ENCODE results near the gene MAP4K1.
"Not testable (repeated sequence)": the region's sequence is repeated elsewhere in the genome, so short reads cannot be mapped to it uniquely, and the experiment has no call there.

MAP4K1 gene

DNA sequence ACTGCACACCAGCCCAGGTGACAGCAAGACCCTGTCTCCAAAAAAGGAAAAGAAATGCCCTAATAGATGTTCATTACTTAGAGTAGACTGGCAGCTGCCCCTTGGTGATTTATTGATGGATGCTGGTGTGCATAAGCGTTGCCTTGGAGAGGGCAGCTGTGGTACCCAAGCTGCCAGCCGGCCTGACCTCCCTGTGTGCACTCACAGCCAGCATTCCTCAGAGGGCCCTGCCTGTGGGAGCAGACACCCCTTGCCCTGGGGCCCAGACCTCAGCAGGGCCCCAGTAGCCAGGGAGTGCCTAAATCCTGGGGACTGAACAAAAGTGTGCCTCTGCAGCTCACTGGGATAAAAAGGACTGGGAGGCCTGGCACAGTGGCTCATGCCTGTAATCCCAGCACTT is 21.9 kb upstream of the MAP4K1 start:
- Mint-ChIP-seq H3K4me3 (no peak overlapping the region), H3K27me3 (no peaks in the 10 kb centered on the region), H3K4me1 (peaks cover 24% of the 10 kb centered on the region), H3K36me3 (peaks cover 6% of the 10 kb centered on the region), H3K9me3 (no peaks in the 10 kb centered on the region), H3K27ac (no peak overlapping the region)

DNA sequence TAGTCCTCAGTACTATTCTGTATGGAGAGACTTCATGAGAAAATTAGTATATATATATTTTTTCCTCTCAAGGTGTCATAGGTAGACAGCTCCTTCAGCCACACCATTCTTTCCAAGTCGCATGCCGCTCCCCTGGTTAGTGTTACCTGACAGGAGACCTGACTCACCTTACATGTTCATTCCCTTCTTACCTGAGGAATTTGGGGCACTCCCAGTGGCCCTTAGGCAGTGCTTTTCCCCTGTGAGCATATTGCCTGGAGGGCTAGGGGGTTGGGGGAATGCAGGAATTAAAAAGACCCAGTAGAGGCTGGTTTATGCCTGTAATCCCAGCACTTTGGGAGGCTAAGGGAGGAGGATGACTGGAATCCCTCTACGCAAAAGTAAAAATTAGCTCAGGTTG is 20.7 kb upstream of the MAP4K1 start:
- H3K9me3 Mint-ChIP-seq: no peaks in the 10 kb centered on the region
- peaks cover 28% of the 10 kb centered on the region for H3K4me1 Mint-ChIP-seq
- H3K27me3 Mint-ChIP-seq: no peaks in the 10 kb centered on the region
- H3K27ac Mint-ChIP-seq: no peak overlapping the region
- H3K4me3 Mint-ChIP-seq: no peak overlapping the region
- H3K36me3 Mint-ChIP-seq: peaks cover 9% of the 10 kb centered on the region

DNA sequence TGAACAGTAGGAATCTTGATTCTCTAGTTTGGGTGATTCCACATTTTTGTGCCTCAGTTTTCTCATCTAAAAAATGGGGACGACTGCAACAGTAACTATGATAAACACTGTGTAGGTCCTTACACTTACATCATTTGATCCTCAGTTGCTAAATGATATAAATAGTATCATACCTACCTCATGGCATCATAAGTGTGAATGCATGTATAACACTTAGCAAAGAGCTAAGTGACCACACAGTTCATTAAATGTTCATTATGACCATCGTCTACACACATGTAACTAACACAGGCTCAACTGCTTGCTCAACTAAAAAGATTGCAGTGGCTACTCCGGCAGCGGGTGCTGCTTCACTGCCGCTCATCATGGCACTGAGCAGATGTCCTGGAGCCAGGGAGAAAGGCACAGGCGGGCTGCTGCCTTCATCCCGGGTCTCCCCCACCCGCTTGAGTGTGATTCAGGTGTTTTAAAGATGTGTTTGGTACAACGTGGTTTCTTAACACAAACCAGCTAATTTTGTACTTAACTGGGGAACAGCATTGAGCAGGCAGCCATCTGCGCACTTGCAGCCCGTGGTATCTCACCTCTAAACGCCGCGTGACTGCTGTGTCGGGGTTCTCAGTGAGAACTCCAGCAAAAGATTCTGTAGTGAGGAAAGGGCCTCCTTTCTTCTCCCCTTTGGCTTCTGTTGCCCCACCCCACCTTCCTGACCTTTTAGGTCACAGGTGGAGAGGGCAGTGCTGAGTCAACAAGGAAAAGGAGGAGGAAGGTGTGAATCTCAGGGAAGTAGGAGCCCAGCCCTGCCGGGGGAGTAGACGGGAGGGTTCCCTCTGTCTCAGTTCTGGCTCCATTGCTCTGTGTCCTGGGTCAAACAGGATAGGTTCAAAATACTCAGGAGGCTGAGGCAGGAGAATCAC is 18.0 kb upstream of the MAP4K1 start:
- no peak overlapping the region for H3K4me3 Mint-ChIP-seq
- H3K36me3 Mint-ChIP-seq: peaks cover 18% of the 10 kb centered on the region
- no peaks in the 10 kb centered on the region for H3K9me3 Mint-ChIP-seq
- H3K27me3 Mint-ChIP-seq: no peaks in the 10 kb centered on the region
- H3K4me1 Mint-ChIP-seq: peaks cover 28% of the 10 kb centered on the region
- no peak overlapping the region for H3K27ac Mint-ChIP-seq

DNA sequence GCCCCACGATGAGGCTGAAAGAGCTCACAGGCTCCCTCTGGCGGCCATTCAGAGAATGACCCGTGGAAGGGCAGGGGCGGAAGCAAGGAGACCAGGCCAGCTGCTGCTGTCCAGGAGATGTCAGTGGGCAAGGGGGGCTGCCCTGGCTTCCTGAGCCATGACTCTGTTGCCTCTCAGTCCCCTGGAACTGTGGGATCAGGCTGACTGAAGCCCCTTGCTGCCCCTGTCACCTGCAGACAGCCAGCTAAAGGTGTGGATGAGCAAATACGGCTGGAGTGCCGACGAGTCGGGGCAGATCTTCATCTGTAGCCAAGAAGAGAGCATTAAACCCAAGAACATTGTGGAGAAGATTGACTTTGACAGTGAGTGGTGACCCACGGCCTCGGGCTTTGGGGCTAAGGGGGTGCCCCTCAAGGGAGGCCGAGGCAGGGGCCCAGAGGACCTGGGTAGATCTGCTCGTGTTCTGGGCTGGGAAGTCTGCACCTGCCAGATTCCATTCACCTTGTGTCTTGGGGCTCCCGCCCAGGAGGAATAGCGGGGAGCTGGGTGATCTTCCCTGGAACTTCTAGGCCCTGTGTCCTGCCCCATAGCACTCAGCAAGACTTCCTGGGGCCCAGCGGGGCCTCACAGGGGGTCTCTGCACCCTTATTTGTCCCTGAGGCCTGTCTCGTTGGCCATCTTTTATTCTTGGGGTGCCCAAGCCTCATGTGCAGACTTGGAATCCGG is 17.2 kb upstream of the MAP4K1 start:
- no peaks in the 10 kb centered on the region for H3K9me3 Mint-ChIP-seq
- H3K4me3 Mint-ChIP-seq: peak overlapping the region; percentile 19
- peaks cover 18% of the 10 kb centered on the region for H3K36me3 Mint-ChIP-seq
- H3K27ac Mint-ChIP-seq: peak overlapping the region; percentile 41
- no peaks in the 10 kb centered on the region for H3K27me3 Mint-ChIP-seq
- peaks cover 28% of the 10 kb centered on the region for H3K4me1 Mint-ChIP-seq

DNA sequence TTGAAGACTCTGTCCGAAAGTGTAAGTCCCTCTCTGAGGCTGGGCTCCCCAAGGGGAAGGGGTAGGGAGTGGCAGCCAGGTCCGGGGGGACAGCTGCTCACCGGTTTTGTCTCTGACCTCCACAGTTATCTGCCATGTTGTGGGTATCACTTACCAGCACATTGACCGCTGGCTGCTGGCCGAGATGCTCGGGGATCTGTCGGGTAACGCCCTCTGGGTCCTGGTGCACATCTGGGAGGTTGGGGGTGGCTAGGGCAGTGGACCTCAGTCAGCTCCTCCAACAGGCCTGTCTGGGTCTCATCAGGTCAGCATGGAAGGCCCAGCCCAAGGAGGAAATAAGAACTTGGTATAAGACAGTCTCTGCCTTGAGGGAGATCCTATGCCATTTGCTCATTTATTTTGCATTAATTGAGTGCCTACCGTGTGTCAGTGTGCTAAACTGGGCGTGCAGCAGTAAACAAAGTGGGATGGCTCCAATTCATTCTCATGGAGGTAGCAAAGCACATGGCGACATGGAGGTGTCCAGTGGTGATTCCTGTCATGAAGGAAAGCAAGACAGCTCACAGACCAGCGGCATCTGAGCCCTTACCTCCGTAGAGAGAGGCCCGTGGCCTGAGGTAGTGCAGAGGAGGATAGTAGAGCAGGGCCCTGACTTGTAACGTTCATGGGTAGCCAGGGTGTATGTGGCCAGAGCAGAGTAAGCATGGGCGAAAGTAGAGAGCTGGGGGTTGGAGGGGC is 14.9 kb upstream of the MAP4K1 start:
- Mint-ChIP-seq H3K4me1 (peaks cover 28% of the 10 kb centered on the region), H3K27me3 (no peaks in the 10 kb centered on the region), H3K36me3 (peaks cover 21% of the 10 kb centered on the region), H3K9me3 (no peaks in the 10 kb centered on the region), H3K27ac (no peak overlapping the region), H3K4me3 (no peak overlapping the region)

DNA sequence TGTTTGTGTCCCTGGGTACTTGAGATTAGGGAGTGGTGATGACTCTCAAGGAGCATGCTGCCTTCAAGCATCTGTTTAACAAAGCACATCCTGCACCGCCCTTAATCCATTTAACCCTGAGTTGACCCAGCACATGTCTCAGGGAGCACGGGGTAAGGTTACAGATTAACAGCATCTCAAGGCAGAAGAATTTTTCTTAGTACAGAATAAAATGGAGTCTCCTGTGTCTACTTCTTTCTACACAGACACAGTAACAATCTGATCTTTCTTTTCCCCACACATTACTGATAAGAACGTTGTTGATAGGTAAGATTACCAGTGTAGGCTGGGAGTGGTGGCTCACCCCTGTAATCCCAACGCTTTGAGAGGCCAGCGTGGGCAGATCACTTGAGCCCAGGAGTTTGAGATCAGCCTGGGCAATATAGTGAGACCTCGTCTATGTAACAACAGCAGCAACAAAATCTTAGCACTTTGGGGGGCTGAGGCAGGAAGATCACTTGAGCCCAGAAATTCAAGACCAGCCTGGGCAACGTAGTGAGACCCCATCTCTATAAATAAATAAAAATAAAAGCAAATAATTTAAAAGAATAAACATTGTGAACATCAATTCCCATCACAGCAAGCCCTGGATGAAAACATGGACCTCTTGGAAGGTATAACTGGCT is 14.2 kb upstream of the MAP4K1 start:
- Mint-ChIP-seq H3K36me3 (peaks cover 22% of the 10 kb centered on the region), H3K4me1 (peaks cover 22% of the 10 kb centered on the region)
- H3K9me3 Mint-ChIP-seq, H3K27ac Mint-ChIP-seq, H3K4me3 Mint-ChIP-seq, H3K27me3 Mint-ChIP-seq: not testable (repeated sequence)

DNA sequence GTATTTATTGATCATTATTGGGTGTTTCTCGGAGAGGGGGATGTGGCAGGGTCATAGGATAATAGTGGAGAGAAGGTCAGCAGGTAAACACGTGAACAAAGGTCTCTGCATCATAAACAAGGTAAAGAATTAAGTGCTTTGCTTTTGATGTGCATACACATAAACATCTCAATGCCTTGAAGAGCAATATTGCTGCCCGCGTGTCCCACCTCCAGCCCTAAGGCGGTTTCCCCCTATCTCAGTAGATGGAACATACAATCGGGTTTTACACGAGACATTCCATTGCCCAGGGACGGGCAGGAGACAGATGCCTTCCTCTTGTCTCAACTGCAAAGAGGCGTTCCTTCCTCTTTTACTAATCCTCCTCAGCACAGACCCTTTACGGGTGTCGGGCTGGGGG is 13.5 kb upstream of the MAP4K1 start:
- H3K36me3 Mint-ChIP-seq: peaks cover 23% of the 10 kb centered on the region
- peaks cover 16% of the 10 kb centered on the region for H3K4me1 Mint-ChIP-seq

DNA sequence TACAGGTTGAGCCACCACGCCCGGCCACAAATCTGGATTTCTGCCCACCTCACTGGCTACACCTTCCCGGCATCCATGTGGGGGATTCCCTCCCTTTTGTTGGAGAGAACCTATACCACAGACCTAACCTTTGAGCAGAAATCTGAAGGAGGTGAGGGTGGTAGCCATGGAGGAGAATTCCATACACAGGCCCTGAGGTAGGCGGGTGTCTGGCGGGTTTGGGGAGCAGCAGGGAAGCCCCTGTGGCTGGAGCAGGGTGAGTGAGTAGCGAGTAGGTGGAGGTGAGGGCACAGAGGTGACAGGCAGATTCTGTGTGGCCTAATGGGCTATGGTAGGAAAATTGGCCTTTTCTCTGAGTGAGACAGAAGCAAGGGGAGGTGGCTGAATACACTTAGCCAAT is 11.8 kb upstream of the MAP4K1 start:
- Mint-ChIP-seq H3K27me3 (no peaks in the 10 kb centered on the region), H3K36me3 (peaks cover 22% of the 10 kb centered on the region), H3K9me3 (no peaks in the 10 kb centered on the region), H3K27ac (no peak overlapping the region), H3K4me3 (no peak overlapping the region), H3K4me1 (peaks cover 3% of the 10 kb centered on the region)

More for the DNA sequence above, 13.5 kb upstream of the MAP4K1 start:
- H3K4me3 Mint-ChIP-seq, H3K27ac Mint-ChIP-seq, H3K27me3 Mint-ChIP-seq, H3K9me3 Mint-ChIP-seq: not testable (repeated sequence)

DNA sequence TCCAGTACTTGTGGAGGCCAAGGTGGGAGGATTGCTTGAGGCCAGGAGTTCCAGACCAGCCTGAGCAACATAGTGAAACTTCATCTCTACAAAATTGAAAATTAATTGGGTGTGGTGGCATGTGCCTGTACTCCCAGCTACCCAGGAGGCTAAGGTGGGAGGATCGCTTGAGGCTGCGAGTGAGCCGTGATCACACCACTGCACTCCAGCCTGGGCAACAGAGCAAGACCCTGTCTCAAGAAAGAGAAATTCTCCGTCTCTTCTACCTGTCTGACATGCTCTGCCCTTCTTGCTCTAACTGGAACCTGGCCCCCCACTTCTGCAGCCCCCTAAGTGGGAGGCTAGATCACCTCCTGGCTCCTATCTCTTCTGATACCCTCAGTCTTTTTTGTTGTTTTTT is 8.6 kb upstream of the MAP4K1 start:
- Mint-ChIP-seq H3K27me3 (no peaks in the 10 kb centered on the region), H3K4me1 (peaks cover 3% of the 10 kb centered on the region), H3K27ac (no peak overlapping the region), H3K36me3 (peaks cover 24% of the 10 kb centered on the region), H3K4me3 (no peak overlapping the region), H3K9me3 (no peaks in the 10 kb centered on the region)

DNA sequence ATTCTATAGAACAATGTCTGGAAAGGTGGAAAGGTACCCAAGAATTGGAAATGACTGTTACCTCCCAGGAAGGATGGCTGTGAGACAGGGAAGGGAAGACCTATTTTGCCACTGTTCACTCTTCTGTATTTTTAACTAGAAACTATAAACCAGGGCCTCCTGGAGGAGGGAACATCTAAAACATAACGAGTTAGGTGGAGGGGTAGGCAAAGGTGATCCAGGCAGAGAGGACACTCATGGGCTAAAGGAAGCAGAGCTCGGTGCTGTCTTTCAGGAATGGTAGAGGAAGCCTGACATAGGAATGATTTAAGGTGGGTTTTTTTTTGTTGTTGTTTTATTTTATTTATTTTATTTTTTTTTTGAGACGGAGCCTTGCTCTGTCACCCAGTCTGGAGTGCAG is 7.1 kb upstream of the MAP4K1 start:
- peaks cover 11% of the 10 kb centered on the region for H3K4me1 Mint-ChIP-seq
- no peak overlapping the region for H3K27ac Mint-ChIP-seq
- H3K36me3 Mint-ChIP-seq: peaks cover 21% of the 10 kb centered on the region
- H3K4me3 Mint-ChIP-seq: no peak overlapping the region
- H3K27me3 Mint-ChIP-seq: no peaks in the 10 kb centered on the region
- H3K9me3 Mint-ChIP-seq: no peaks in the 10 kb centered on the region

DNA sequence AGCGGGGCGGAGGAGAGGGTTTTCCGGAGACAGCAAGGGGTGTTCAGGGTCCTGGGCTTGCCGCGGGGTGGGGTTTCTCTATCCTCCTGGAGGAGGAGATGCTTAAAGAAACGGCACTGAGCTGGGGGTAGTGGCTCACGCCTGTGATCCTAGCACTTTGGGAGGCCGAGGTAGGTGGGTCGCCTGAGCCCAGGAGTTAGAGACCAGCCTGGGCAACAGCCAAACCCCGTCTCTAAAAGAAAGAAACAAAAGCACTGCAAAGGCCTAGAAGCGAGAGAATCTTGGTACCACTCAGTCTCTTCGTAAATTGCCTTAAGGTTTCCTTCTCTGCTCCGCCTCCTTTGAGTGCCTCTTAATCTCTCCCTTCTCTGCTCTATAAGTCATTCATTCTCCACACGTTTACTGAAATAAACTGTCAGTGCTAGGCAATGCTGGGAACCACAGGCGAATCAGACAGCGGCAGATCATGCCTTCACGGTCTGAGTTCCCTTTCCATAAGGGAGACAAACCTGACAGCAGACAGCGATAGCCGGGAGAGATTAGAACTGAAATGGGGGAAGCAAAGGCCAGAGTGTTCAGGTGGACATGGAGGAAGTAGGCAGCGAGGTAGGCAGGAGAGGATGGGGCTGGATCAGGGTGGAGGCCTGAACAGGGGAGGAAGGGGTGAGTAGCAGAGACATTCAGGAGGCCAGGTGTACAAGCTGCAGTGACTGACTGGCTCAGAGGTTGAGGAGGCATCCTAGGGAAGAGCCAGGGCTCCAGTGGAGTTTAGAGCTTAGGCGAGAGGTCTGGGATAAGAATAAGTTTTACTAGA is 1.8 kb upstream of the MAP4K1 start:
- H3K4me3 Mint-ChIP-seq: peak overlapping the region; percentile 100
- peaks cover 18% of the 10 kb centered on the region for H3K36me3 Mint-ChIP-seq
- H3K27ac Mint-ChIP-seq: peak overlapping the region; percentile 100
- H3K27me3 Mint-ChIP-seq: no peaks in the 10 kb centered on the region
- peaks cover 50% of the 10 kb centered on the region for H3K4me1 Mint-ChIP-seq
- no peaks in the 10 kb centered on the region for H3K9me3 Mint-ChIP-seq

DNA sequence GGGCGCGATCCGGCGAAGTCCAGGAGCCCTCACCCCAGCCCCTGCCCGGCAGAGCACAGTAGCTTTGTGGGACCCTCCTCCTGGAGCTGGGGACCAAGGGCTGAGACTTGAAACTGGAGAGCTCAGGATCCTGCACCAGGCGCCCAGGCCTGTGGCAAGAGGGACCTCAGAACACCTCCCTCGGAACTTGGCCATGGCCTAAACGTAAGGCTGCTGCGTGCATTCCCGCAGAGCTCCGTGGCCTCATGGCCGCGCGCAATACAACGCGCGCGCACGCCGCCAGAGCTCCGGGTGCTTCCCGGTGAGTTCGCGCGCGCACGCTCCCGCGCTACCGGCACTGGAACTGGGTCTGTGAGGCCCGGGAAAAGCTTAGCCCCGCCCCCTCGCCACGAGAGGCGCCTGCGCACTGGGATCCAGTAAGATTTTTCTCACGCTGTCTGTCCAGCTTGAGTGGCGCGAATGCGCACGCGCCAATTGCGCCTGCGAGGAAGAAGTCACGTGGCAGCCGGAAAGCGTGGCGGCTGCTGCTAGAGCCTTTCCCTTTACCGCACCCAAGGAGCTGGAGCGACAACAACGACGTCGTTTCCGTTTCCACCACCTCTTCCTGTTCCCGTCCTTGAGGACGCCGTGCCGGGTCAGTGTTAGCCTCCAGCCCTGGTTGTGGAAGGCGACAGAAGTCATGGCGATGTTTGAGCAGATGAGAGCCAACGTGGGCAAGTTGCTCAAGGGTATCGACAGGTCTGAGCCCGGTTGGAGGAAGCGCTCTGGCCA is 1.0 kb upstream of the MAP4K1 start, which contains the start of gene EIF3K:
Gene EIF3K, plus strand, starts transcription at position 599 of the 771 bp plus-strand sequence. Its CDS starts 81 bp downstream, at position 680.
- Mint-ChIP-seq H3K27me3 (no peaks in the 10 kb centered on the region), H3K36me3 (peaks cover 18% of the 10 kb centered on the region), H3K4me3 (peak within 1 kb of the TSS; percentile 100), H3K9me3 (no peaks in the 10 kb centered on the region), H3K27ac (peak within 1 kb of the TSS; percentile 100), H3K4me1 (peaks cover 50% of the 10 kb centered on the region)

DNA sequence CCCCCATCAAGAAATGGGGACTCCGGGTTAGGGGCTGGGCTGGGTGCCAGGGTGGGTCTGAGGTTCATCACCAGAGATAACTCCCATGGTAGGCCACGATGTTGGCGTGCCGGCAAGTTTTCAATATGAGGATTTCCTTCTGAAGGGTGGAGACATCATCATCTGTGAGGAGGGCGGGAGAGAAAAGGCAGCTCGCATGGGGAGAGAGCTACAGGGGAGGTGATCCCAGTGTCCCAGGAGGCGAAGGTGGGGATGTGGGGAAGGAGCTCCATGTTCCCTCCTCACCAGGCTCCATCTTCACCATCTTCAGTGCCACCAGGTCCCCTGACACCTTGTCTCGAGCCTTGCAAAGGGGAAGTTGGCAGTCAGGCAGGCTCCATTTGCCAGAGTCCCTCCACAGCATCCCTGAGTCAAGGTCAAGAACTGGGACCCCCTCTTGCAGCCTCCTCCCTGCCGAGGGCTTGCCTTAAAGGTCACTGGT is 430 bp downstream of the MAP4K1 start:
- Mint-ChIP-seq H3K27ac (peak overlapping the region; percentile 100), H3K9me3 (no peaks in the 10 kb centered on the region), H3K4me3 (peak overlapping the region; percentile 100), H3K36me3 (peaks cover 21% of the 10 kb centered on the region), H3K4me1 (peaks cover 56% of the 10 kb centered on the region), H3K27me3 (no peaks in the 10 kb centered on the region)

DNA sequence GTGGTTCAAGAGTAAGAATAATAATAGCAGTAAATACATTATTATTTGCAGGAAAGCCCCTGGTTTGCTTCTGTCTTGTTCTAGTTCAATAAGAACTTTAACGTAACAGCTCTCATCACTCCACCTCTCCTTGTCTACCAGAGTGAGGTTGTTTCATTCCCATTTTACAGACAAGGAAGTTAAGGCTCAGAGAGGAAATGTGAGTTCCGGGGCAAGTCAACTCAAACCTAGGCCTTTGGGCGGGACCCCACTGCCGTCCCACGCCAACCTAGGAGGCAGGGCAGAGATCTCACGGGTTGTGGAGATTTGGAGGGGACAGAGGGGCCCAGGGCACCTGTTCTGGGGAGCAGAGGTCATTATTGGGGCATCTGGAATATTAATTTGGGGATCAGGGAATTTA is 1.5 kb downstream of the MAP4K1 start:
- H3K4me3 Mint-ChIP-seq: peak overlapping the region; percentile 100

More for the DNA sequence above, 1.5 kb downstream of the MAP4K1 start:
- peak overlapping the region; percentile 90 for H3K27ac Mint-ChIP-seq
- no peaks in the 10 kb centered on the region for H3K27me3 Mint-ChIP-seq
- no peaks in the 10 kb centered on the region for H3K9me3 Mint-ChIP-seq
- H3K4me1 Mint-ChIP-seq: peaks cover 52% of the 10 kb centered on the region
- H3K36me3 Mint-ChIP-seq: peaks cover 13% of the 10 kb centered on the region

Measured in activated naive CD4-positive, alpha-beta T cell treated with anti-CD3 and anti-CD28 coated beads, Interleukin-2, amount 50 U/mL, for 24 hours (primary cell).